HG03159 (cell line): ENCODE measurements around the gene FIBP.

Experiments used
- ATAC-seq: cut with Tn5 transposase; IDR thresholded peaks from one replicate; pipeline ENCODE4 v1.9.1; 2021; ENCODE audit warnings: mild to moderate bottlenecking, moderate library complexity; ENCODE audit not compliant: unreplicated experiment

Gene FIBP

DNA sequence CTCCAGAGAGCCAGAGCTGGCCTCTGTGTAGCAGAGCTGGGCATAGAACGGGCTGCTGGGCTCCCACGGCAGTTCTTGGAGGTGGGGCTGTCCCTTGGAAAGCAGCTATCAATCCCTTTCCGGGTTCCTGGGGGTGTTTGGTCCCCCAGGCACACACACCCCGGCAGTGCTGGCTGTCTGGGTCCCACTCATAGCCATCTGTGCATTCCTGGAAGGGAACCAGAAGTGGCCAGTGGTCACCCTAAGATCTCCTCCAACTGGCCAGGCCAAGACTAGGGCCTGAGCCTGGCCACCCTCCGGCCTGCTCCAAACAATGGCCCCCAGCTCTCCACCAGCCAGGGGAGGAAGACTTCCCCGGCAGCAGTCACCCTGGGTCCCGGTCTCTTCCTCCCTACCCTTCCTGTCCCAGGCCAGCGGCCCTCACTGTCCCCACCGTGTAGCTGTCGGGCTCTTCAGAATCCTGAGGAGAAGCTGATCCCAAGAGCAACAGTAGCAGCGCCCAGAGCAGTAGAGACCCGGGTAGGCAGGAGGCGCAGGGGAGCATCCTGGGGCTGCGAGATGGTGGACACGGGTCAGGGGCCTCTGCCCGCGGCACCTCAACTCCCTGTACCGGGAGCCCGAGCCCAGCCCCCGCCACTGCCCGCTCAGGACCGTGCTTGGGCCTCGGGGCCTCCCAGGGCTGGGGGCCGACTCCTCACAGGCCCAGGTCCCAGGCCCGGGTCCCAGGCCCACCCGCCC lies 16.3 kb downstream of the FIBP start:
- no peak for ATAC-seq

DNA sequence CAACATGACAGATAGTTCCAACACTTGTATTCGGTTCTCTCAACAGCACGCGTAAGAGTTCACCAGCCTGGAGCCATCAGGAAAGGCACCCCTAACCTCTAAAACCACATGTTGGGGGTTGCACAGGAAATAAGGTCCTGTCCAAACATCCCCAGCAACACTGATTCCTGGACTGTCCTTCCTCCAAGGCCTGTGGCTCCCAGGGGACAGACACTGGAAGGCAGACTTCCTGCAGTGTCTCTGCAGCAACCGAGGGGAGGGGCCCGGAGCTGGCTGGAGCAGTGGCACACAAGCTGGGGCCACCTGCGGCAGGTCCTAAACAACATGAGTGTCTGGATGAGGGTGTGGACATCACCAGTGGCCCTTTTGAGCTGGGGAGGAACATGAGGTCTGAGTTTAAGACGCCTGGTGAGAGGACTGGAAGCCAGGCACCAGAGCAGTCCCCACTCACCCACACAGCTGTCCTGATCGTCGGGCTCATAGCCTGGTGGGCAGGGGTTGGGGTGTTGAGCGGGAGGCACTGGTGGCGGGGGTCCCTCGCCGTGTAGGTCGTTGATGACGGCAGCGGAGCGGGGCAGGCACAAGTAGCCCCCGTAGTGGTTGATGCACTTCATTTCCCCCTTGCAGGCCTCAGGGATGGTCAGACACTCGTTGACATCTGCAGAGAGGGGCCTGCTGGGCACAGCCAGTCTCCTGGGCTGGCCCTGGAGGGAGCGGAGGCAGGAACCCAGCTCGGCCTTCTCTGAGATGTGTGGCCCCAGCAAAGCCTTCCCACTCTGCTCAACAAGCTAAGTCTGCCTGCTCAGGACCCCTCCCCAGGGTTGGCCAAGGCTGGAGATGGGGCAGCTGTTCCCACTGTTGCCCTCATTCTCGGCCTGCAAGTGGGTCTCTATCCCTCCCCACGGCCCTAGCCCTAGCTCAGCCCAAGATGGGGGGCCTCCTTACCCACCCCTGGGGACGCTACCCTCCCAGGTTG lies 17.3 kb downstream of the FIBP start:
- ATAC-seq: no peak

DNA sequence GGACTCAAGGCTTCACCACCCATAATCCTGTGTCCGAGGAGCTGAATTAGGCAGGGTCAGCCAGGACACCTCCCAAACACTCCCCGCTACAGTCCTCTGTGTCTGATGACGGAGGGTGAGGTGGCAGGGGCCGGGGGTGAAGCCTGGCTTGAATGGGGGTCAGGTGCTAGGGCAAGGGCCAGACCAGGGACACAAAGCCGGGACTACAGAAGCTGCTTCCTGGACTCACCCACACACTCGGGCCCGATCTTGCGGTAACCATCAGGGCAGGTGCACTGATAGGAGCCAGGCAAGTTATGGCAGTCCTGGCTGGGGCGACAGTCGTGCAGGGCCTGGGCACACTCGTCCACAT lies 18.0 kb downstream of the FIBP start:
- ATAC-seq: no peak

DNA sequence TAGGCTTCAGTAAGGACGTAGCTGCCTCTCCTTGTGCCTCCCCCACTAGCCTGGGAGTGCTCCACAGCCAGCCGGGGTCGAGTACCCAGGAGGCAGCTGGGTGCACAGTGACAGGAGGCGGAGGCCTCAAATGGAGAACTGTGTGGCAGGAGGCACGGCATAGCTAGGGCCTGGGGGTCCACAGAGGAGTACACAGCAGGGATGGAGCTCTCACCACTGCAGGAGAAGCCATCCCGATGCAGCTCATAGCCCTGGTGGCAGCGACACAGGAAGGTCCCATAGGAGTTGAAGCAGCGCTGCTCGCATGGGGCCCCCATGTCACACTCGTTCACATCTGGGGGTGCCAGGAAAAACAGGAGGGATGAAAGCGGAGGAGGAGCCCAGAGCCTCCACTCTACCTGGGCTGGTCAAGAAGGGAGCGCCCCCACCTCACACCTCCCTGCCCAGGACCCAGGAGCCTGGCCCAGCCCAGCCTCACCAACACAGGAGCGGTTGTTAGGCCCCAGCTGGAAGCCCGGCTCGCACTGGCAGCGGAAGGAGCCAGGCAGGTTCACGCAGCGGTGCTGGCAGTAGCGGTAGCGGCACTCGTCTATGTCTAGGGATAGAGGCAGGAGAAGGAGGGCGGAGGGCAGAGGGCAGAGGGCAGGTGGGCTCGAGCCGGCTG lies 18.5 kb downstream of the FIBP start:
- no peak for ATAC-seq

DNA sequence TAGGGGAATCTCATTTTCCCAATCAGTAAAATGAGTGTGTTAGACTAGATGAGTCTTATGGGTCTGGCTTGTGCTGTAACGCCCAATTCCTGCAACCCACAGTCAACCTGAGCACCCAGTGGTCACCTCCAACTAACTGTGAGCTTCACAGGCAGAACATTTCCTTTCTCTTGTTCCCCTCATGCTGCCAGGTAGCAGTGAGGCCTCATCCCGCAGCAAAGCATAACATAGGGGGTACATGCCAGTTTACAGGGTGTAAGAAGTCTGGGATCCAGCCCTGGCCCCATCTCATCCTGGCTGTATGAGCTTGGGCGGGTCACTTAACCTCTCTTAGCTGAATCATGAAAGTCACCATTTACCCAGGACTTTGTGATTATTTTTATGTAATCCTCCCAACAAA lies 19.4 kb downstream of the FIBP start:
- no peak for ATAC-seq

DNA sequence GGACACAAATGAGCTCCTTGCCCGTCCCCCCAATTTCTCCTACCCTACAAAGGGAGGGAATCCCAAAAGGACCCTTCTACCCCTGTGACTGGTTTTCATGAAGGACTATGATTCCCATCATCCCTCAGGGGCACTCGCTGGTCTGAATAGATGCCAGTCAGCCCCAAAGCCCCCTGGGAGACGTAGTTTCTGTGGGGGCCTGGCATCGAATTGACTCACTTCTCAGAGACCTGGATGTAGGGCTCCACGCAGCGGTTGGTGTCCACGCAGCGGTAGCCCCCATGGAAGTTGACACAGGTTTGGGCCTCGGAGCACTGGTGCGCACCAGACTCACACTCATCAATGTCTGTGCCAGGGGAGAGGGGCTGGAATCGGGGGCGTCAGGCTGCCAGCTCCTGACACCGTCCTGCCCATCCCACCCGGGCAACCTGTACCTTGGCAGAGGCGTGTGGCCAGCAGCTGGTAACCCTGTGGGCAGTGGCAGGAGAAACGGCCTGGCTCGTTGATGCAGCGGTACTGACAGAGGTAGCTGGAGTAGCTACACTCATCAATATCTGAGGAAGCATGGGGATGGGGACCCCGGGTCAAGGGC lies 20.1 kb downstream of the FIBP start:
- no peak for ATAC-seq

DNA sequence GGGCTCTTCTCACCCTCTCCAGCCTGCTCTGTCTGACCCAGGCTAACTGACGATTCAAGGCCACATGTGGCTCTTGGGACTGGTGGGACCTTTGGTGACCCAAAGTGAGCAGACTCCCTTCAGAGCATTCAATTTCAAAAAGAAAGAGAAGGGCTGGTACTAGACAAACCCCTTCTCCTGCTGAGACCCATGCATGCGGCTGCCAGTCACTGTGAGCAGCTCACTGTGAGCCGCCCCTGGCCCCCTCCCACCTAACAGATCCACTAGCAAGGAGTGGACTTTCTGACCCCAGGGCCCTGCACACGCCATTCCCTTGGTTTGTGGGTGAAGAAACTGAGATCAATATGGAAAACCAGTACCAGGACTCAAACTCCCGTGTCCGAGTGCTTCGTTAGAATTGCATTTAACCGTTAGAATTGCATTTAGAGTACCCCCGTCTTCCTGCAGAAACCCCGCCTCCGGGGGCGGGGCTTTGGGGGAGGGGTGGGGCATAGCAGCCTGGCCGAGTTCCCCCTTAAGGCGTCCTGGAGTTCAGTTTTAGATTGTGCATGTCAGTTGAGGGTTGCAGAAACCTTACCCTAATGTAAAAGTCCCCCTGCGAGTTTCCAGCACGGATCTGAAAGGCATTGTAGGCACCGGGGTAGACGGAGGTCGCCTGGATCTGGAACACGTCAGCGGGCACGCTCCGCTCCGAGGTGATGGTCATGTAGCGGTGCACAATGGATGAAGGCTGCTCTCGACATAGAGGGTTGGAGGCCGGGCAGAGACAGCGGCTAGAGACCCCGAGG lies 20.8 kb downstream of the FIBP start:
- ATAC-seq: no peak

DNA sequence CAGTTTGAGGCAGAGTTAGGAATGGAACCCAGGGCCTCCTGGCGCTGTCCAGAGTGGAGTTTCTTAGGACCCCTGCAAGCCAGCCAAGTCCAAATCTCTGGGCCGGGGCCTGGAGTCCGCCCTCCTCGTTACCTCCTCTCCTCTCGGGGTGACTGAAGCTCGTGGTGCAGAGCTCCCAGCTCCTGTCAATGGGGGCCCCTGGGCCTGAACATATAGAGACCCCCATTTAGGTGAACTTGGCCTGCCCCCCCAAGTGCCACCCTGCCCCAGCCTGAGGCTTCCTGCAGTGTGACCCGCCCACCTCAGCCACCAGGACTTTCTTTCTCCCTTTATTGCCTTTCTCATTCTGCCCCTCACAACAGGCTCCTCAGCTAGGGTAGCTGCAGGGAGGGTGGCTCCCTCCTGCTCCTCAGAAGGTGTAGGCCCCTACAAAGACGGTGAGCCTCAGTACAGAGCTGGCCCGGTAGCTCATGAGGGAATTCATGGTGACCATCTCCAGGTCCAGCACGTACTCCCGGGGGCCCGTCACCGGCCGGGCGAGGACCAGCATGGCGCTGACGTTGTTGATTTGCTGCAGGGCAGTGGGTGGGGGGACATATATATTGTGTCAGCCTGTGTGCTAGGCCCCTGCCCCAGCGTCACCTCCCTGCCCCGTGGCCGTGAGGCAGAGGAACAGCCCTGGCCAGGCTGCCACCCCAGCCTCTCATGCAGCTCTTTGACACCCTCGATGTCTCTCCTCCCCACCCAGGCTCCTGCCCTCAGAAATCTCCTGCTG lies 21.6 kb downstream of the FIBP start:
- no peak for ATAC-seq

DNA sequence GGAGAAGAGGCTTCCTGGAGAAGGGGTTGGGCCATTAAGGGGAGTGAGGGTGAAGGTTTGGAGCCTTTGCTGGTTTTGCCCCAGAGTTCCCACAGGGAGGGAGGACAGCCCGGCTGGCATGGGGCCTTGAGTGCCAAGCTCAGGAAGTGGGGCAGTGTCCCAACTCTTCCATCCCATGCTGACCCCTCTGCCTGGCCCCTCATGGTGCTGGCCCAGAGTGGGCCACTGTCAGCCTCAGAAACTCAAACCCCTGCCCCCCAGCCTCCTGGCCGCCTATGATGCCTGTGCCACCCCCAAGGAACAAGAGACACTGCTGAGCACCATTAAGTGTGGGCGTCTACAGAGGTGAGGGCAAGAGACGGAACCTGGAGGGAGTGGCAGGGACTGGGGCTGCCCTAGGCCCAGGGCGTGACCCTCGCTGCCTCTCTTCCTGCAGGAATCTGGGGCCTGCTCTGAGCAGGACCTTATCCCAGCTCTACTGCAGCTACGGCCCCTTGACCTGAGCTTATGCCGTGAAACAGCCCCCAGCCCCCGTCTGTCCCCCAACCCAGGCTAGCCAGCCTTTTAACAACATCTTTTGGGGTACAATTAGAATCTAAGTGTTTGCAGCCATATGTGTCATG lies 22.6 kb downstream of the FIBP start:
- no peak for ATAC-seq

DNA sequence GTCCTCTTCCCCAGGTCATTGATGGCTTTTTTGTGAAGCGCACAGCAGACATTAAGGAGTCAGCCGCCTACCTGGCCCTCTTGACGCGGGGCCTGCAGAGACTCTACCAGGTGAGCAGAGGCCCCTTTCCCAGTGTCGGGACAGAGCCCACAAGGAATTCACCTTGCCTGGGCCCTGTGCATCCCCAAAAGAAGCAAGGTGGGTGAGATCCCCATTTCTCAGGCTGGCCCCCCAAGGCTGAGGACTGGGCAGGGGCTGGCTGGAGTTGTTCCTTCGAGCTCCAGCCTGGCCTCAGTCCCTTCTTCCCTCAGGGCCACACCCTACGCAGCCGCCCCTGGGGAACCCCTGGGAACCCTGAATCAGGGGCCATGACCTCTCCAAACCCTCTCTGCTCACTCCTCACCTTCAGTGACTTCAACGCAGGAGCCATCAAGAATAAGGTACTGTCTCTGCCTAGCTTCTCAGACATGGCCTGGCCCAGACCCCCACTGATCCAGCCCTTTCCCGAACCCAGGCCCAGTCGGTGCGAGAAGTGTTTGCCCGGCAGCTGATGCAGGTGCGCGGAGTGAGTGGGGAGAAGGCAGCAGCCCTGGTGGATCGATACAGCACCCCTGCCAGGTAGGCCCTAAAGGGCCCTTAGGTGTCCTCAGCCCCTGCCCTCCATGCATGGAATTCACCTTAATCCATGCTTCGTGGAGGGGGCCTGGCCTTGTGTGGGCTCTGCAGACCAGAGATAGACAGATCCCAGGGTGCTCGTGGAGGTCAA lies 23.4 kb downstream of the FIBP start:
- ATAC-seq: no peak

DNA sequence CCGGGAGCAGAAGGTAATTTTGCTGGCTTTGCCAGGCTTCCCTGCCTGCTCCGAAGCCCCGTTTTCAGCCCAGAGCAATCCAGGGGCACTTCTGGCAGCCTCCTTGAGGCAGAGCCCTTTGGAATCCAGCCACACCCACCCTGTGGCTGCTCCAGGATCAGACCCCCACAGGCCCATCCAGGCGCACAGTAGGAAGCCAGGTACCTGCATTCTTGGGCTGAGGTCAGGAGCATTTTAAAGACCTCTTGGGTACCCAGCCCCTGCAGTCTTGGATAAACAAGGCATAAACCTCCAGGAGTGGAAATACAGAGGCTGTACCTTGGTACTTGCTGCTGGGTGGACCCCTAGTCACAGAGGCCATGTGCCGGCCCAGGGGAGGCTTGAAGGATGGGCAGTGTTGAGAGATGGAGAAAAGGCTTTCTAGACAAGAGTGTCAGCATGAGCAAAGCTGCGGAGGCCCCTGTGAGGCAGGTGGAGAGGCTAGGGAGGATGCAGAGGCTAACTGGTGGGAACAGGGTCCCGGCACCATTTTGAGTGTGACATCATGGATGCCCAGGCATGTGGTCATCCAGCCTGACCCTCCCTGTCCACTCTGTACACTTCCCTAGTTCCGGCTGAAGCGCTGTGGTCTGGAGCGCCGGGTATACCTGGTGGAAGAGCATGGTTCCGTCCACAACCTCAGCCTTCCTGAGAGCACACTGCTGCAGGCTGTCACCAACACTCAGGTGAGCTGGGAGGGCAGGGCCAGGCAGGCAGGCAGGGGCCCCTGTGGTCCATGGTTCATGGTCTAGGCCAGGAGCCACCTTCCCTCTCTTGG lies 24.2 kb downstream of the FIBP start:
- no peak for ATAC-seq

DNA sequence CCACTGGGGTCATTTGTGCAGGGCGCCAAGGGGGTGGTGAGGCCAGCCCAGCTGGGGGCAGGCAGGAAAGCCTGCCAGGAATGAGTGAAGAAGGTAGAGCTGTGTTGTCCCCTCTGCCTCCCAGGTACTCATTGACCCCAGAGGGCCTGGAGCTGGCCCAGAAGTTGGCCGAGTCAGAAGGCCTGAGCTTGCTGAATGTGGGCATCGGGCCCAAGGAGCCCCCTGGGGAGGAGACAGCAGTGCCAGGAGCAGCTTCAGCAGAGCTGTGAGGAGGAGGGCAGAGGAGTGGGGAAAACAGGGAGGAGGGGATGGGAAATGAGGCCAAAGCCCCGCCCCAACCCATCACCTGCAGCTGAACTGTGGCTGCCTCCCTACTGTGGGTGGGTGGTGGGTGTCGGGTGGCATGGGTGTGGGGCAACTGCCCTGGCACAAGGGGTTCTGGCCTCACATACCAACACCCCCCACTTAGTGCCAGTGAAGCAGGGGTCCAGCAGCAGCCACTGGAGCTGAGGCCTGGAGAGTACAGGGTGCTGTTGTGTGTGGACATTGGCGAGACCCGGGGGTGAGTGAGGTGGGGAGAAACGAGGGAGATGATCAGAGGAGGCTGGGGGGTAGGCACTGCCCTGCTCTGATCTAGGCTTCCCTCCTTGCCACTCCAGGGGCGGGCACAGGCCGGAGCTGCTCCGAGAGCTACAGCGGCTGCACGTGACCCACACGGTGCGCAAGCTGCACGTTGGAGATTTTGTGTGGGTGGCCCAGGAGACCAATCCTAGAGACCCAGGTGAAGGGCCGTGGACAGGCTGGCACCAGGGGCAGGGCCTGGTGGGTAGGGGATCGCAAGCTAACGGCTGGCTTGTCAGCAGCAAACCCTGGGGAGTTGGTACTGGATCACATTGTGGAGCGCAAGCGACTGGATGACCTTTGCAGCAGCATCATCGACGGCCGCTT lies 25.1 kb downstream of the FIBP start:
- ATAC-seq: no peak

DNA sequence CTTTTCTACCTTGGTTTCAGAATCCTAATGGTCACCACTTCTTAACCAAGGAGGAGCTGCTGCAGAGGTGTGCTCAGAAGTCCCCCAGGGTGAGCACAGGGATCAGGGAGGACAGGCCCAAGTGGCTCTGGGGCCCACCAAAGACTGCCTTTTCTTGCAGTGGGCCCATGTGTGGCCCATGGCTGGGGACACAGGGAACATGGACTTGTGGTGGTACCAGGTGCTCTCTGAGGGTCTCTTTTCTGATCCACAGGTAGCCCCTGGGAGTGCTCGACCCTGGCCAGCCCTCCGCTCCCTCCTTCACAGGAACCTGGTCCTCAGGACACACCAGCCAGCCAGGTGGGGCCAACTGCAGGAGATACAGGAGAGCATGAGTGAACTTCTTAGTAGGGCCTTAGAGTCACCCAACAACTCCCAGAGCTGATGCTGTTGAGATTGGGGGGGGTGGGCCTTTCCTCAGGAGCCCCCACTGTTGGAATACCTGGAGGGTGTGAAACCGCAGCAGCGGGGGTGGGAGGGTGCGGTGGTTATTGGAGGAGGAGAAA lies 26.0 kb downstream of the FIBP start:
- ATAC-seq: no peak

DNA sequence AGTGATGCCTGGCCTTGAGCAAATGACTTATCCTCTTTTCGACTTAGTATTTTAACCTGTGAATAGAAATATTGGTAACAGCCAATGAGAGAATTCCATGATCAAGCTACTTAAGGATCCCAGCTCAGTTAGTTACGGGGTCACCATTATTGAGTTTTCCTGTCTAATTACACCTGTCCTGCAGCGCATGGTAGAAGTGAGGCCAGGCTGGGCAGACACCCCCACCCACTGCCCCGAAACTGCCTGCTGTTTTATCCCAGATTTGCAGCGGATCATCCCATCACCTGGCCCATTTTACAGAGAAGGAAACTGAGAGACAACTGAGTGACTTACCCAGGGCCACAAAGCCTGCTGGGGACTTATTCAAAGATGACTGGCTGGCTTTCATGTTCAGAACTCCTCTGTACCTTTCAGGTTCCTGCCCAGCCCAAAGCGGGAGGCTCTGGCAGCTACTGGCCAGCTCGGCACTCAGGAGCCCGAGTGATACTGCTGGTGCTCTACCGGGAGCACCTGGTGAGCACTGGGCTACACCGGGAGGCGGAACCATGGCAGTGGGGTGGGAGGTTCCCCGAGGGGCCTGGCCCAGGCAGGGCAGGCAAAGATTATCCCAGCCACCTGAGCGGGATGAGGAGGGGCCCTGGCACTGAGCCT lies 26.6 kb downstream of the FIBP start:
- no peak for ATAC-seq

DNA sequence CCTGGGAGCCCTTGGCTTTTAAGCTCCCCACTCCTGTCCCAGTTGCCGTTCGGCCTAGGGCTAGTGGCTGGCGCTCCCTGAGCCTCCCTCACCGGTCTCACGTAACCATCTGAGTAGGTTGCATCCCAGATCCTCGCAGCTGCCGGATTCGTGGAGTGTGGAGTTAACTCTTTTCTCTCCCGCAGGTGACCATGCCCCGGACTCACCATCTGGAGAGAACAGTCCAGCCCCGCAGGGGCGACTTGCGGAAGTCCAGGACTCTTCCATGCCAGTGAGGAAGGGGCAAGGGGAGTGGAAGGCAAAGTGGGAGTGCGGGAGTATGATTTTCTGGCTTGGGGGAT lies 27.1 kb downstream of the FIBP start:
- no peak for ATAC-seq
